GM19099 (cell line): ENCODE measurements around the gene ZRANB3.

Source experiments
- POLR2A ChIP-seq: IDR thresholded peaks from 3 replicates; pipeline ENCODE4 v1.6.1; 2011; ENCODE audit warnings: low read depth; ENCODE audit not compliant: insufficient read length; ENCODE audit errors: extremely low read depth

The ZRANB3 gene

DNA sequence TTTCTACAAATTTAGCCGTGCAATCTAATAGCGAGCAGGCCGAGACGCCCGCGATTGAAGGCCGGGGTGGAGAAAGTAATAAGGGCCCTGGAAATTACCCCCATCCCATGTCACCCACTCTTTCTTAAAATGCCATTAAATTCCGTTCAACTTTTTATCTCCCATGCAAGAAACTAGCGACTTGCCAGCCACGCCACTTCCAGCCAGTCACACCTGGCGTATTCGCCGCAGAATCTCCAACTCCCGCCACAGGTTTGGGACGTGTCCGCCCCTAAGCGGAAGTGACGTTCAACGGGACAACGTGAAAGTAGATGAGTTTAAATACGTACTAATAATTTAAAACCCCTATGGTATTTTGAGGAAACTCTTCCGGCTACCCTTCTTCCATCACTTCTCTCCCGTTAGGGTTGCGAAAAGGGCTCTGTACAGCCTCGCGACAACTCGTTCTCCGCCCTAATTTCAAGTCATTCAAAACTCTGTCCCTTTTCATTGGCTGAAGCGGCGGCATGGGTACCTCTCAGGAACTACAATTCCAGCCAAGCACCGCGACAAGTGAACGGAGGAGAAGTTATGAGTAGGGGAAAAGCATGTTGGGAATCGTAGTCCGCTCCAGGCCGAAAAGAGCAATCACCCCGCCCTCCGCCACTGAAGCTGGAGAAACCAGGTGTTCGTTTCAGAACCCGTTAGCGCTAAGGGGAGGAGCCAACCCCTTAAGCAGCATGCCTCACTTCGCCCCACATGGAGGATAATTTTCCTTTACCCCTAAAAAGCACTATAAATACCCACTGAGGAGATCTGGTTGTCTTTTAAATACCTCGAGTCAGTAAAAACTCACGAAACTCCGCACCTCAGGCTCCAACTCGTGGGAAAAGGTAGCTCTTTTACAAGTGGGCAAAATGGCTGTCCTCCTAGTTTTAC lies at the start of gene ZRANB3:
ZRANB3 (minus strand) TSS at position 906 of the 918 bp plus-strand sequence.
- TF ChIP-seq POLR2A, result peak; percentile 65

DNA sequence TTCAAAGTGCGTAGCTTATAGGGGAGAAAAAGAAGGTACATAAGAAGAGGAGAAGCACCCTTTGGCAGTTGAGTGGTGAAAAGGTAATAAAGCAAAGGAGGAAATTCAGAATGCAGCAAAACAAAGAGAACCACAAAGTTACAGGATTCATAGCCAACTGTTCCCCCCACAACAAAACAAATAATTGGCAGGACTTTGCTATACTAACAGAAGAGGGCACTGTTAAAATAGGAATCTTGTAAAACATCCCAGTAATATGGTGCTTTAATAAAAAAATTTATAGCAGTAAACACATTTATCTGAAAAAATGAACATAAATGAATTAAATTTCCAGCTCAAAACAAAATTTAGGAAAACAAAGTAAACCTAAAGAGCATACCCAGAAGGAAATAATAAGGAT lies 42.6 kb upstream of the ZRANB3 start:
- TF ChIP-seq POLR2A, result no peak

DNA sequence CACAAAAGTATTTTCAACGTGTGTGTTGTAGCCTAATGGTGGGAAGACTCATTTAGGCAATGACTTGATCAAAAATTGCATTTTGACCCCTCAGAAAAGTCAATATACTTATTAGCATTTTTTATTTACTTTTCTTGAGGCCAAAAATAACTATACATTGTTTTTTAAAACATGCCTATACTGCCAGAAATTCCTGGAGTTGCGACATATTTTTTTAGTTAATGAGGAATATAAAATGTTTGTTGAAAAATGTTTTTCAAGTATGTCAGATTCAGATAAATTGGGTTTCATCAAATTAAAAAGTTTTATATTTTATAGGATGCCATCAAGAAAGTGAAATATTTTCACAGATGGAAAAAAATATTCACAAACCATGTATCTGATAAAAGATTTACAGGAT lies 39.9 kb upstream of the ZRANB3 start:
- TF ChIP-seq POLR2A, result no peak

DNA sequence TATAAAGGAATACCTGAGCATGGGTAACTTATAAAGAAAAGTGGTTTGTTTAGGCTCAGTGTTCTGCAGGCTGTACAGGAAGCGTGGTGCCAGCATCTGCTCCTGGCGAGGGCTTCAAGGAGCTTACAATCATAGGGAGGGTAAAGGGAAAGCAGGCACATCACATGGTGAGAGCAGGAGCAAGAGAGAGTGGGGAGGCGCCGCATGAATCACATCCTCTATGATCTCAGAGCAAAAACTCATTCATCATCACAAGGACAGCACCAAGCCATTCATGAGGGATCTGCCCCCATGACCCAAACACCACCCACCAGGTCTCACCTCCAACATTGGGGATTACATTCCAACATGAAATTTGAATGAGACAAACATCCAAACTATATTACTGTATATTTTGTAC lies 32.8 kb upstream of the ZRANB3 start:
- TF ChIP-seq POLR2A, result no peak

DNA sequence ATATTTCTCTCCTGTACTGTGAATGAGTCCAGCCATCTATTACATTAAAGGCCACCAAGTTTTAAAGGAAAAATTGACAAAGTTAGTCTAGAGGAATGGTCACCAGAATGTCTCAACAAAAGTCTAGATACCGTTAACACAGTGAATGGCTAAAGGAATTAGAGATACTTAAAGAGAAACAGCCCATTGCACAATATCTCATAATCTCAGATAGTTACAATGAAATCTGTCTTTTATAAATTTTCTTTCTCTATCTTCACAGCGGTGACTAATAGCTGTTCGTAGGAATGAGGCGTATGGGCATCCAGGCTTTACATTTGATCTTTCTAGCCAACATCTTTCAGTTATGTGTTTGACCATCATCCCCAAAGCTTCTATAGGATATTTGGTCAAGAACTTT lies 30.9 kb upstream of the ZRANB3 start:
- no peak for TF ChIP-seq POLR2A

DNA sequence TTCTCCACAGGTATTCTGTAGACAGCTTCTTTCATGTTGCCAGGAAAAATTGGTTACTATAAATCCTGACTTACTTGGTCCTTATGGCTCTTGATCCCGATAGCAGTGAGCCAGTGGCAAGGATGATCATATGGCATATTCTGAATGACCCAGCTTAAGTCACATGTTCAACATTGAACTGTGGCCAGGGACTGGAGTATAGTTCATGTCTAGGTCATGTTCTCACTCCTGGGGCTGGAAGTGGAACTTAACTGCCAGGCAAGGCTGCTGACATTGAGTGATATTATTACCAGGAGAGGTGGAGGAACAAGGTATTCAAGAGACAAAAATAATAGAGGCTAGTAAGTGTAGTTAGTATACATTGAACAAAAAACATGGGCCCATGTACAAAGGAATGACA lies 26.5 kb upstream of the ZRANB3 start:
- TF ChIP-seq POLR2A, result no peak

DNA sequence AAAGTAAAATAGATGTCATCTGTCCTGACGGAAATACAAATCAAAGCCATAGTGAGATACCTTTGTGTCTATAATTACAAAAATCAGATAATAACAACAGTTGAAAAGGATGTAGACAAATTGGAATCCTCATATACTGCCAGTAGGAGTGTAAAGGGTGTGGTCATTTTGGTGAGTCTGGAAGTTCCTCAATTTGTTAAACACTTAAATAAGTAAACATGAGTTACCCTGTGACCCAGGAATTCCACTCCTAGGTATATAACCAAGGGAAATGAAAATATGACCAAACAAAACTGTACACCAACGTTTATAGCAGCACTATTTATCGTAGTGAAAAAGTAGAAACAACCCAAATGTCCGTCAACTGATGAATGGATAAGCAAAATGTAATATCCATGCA lies 24.3 kb upstream of the ZRANB3 start:
- no peak for TF ChIP-seq POLR2A

DNA sequence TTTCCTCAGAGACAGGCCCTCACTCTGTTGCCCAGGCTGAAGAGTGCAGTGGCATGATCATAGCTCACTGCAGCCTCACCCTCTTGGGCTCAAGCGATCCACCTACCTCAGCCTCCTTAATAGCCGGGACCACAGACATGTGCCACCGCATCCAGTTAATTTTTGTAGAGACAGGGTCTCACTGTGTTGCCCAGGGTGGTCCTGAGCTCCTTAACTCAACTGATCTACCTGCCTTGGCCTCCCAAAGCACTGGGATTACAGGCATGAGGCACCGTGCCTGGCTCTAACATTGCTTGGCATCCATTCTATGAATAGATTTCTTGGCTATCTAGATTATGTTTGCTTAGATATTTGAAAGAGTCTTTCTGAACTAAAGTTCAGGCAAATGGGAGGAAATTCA lies 21.9 kb upstream of the ZRANB3 start:
- TF ChIP-seq POLR2A, result no peak

DNA sequence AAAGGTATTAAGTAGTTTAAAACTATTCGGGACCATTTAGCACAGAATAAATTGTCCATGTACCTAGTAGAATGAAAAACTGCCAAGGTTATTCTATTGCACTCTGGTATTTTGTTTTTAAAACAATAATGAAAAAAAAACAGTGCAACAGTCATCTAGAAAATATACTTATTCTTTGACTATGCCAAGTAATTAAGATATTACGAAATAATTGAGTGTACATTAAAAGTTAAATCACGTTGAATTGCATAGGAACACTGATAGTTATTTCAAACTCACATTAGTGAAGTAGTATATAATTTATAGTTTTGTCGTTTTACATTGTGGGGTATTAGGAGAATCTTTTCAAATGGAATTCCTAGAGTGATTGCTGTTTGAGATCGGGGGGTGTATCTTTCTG lies 20.3 kb upstream of the ZRANB3 start:
- no peak for TF ChIP-seq POLR2A

DNA sequence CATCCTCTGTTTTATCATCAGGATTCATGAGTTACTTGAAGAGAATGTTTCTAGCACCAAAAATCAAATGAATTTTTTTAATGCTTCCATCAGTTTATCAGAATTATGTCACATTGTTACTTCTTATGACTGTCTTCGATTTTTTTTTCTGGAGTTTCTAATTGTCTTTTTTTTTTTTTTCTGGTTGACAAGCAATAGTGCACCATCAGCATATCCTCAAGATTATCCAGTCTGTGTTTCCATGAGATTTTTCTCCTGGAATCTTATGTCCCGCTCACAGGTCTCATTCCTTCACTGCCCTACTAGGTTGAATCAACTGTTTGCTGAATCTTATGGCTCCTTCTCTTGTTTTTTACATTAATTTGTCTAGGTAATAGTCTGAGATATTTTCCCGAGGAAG lies 16.3 kb upstream of the ZRANB3 start:
- TF ChIP-seq POLR2A, result no peak

DNA sequence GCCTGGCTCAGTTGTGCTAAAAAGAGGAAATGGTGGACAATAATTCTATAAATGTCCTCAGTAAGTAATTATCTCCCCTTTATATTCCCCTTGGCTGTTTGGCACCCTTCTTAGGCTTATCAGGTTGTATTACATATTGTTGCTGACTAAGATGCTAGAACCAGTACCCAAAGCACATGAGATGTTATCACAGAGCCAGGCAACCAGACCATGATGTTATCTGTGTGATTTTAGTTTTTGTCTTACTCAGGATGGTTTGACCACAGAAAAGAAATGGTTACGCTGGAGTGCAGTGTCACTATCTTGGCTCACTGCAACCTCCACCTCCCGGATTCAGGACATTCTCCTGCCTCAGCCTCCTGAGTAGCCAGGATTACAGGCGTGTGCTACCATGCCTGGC lies 15.4 kb upstream of the ZRANB3 start:
- no peak for TF ChIP-seq POLR2A

DNA sequence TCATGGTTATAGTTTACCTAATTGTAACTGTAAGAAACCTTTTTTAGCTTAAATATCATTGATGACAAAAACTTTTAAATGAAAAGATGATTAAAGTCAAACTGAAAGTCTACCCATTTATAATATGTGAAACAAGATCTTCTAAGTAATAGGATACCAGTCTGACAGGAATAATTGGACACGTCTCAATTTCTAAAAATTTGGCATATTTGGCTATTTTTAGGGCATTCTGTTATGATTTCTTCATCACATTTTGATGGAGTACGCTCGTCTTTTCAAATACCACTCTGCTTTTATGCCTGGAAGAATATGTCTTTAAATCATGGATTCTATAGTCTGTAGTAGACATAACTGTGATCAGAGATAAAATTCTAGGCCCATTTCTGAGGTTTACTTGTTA lies 1.6 kb upstream of the ZRANB3 start:
- no peak for TF ChIP-seq POLR2A

DNA sequence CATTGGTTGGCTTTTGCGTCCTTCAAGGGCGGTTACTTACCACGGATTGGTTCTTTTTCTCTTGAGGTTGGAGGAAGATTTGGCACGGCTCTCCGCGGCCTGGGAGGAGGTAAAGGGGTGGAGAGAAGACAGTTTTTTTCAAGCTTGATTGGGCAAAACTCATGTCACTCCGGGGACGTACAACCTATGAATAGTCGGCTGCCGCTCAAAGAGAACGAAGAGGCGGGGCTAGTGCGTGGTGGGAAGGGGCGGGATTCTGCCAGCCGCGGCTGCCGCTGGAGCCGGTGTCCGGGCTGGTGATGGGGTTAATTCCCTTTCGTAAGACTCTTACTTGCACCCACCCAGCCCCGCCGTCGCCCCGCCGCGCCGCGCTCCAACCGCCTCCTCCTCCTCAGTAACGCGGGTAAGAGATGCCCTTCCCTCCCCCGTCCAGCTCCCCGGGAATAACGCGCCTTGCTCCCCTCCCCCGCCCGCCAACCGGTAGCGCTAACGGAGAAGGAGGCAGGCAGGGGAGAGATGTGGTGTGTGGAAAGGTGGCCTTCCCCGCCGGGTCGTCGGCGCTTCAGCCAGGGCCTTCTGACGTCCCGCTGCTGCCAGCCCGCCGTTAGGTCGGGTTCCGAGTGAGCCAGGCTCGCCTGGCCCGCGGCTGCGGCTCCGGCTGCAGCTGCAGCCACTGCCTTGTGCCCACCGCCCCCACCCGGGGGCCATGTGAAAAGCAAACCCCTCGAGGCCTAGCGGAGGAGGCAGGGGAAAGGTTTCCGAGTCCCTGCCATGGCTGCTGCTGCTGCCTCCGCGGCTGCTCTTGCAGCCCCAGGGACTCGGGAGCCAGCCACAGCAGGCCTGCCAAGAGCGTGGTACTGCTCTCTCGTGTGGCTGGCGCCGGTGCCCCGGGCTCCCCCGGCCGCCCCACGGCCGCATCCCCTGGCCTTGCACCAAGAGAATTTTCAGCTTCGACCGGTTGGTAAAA lies 496 bp upstream of the ZRANB3 start, which contains the start of gene R3HDM1:
R3HDM1 (plus strand) TSS at position 254 of the 967 bp plus-strand sequence. CDS start 73,362 bp downstream, outside the sequence.
- TF ChIP-seq POLR2A, result peak; percentile 76

DNA sequence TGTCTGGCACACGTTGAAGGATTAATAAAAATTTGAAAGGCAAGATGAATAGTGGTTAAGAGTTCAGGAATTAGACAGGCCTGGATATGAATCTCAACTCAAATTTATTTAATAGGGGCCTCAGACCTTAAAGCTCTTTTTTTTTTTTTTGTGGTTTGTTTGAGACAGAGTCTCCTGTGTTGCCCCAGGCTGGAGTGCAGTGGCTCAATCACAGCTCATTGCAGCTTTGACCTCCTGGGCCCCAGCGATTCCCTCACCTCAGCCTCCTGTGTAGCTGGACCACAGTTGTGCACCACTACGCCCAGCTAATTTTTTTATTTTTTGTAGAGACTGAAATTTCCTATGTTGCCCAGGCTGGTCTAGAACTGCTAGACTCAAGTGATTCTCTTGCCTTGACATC lies 3.0 kb downstream of the ZRANB3 start:
- TF ChIP-seq POLR2A, result no peak

DNA sequence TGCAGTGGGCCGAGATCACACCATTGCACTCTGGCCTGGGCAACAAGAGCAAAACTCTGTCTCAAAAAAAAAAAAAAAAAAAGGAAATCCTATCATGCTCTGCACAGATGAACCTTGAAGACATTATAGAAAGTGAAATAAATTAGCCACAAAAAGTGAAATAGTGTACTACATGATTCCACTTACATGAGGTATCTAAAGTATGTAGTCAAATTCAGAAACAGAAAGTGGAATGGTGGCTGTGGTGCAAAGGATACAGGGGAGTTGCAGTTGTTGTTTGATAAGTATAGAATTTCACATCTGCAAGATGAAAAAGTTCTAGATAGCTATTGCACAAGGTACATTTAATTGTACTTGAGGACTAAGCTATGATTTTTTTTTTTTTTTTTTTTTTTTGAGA lies 5.2 kb downstream of the ZRANB3 start:
- no peak for TF ChIP-seq POLR2A
